GM06990 (cell line): ENCODE data around the gene RETREG1.

Experiments
- DNase-seq: peaks from one replicate; pipeline ENCODE4 v3.0.0-alpha.2; 2011; ENCODE audit not compliant: insufficient read length; ENCODE audit errors: extremely low read depth
- H3K27me3 ChIP-seq: replicated peaks from 2 replicates; pipeline ENCODE4 v1.6.0; 2011; ENCODE audit warnings: low read length; ENCODE audit not compliant: control insufficient read depth, insufficient read depth
- H3K36me3 ChIP-seq: 2 replicates; pipeline ENCODE4 v1.5.1; 2011; ENCODE audit warnings: low read length; ENCODE audit not compliant: control insufficient read depth, insufficient read depth
- H3K4me3 ChIP-seq: replicated peaks from 2 replicates; pipeline ENCODE4 v1.5.1; 2011; ENCODE audit warnings: low read depth, mild to moderate bottlenecking, control low read depth, low read length
- CTCF ChIP-seq: IDR thresholded peaks from 2 replicates; pipeline ENCODE4 v1.5.1; 2011; ENCODE audit warnings: low read length, control low read depth, mild to moderate bottlenecking, inconsistent platforms; ENCODE audit not compliant: insufficient read depth, poor library complexity, severe bottlenecking

Gene RETREG1

GRCh38 chr5:16531063-16531648 is 85.6 kb downstream of the RETREG1 start:
- H3K27me3 ChIP-seq: no peaks in the 10 kb centered on the region
- no peak overlapping the region for H3K4me3 ChIP-seq
- TF ChIP-seq CTCF: no peak
- H3K36me3 ChIP-seq: no peaks in the 10 kb centered on the region
- no peak for DNase-seq

- TF ChIP-seq CTCF: no peak
- H3K27me3 ChIP-seq: no peaks in the 10 kb centered on the region
- H3K36me3 ChIP-seq: no peaks in the 10 kb centered on the region
- DNase-seq: no peak
- no peak overlapping the region for H3K4me3 ChIP-seq
These were observed 87.5 kb downstream of the RETREG1 start for GRCh38 chr5:16529306-16529705.

GRCh38 chr5:16528382-16529110 is 88.3 kb downstream of the RETREG1 start:
- no peak for DNase-seq
- Histone ChIP-seq H3K36me3 (no peaks in the 10 kb centered on the region), H3K27me3 (no peaks in the 10 kb centered on the region), H3K4me3 (no peak overlapping the region)
- TF ChIP-seq CTCF: no peak

GRCh38 chr5:16525651-16526050 is 91.1 kb downstream of the RETREG1 start:
- Histone ChIP-seq H3K4me3 (no peak overlapping the region), H3K36me3 (no peaks in the 10 kb centered on the region), H3K27me3 (no peaks in the 10 kb centered on the region)
- no peak for TF ChIP-seq CTCF
- DNase-seq: no peak

- no peaks in the 10 kb centered on the region for H3K27me3 ChIP-seq
- no peak for TF ChIP-seq CTCF
- H3K4me3 ChIP-seq: no peak overlapping the region
- no peak for DNase-seq
- H3K36me3 ChIP-seq: no peaks in the 10 kb centered on the region
These were observed 92.5 kb downstream of the RETREG1 start for GRCh38 chr5:16524286-16524685.
